HepG2 (cell line): ENCODE data around the gene THSD4. TPM values are rescaled to one million over a fixed set of nuclear protein-coding genes. Genes with fewer than 3 reads are reported as not detected.

Experiments used
- ATAC-seq: fragments of 200-7000 bp; cut with Tn5 transposase; 3 replicates; pipeline ENCODE4 v1.9.1; 2020; ENCODE audit warnings: mild to moderate bottlenecking, moderate library complexity
- BruUV-seq: library from RNA; stranded (reverse); fragments of 400-500 nt; replicated peaks from 2 replicates; lab custom pipeline; 2021; lab: Mats Ljungman, UMichigan
- CTCF ChIA-PET: fragments of 300-600 bp; formaldehyde crosslinking; extraction: SDS; loops from one replicate; lab custom pipeline; 2021; ENCODE audit warnings: low total read pairs, inconsistent platforms, low intra/inter-chr PET ratio; lab: Yijun Ruan, JAX
- POLR2A ChIA-PET: fragments of 350-600 bp; sonication (Branson Sonifier 250); formaldehyde crosslinking; loops from one replicate; lab custom pipeline; 2020; ENCODE audit warnings: antibody characterized with exemption, inconsistent platforms; lab: Yijun Ruan, JAX
- DNase-seq: peaks from one replicate; pipeline ENCODE4 v3.0.0-alpha.2; 2015; ENCODE audit warnings: low spot score
- FAIRE-seq: peaks from 3 replicates; lab custom pipeline; 2011; peaks lifted over from hg19 to GRCh38; lab: Jason Lieb, UNC
- H2AFZ ChIP-seq: one replicate; pipeline ENCODE4 v1.6.1; 2011; ENCODE audit warnings: low read length, inconsistent platforms
- H3K27ac ChIP-seq: fragments of 300-600 bp; 3 replicates; pipeline ENCODE4 v1.8.0; 2011; ENCODE audit warnings: mixed run types, mild to moderate bottlenecking, mixed read lengths, low read length, inconsistent platforms; ENCODE audit not compliant: insufficient read depth; ENCODE audit errors: extremely low read length
- H3K27me3 ChIP-seq, 2 experiments: fragments of 200-600 bp in 1 of 2; 2 replicates in 1 of 2; 3 replicates in 1 of 2; pipeline versions ENCODE4 v1.6.0 to v1.8.0; 2011; ENCODE audit warnings: low read length in 2 of 2, mild to moderate bottlenecking in 2 of 2, moderate library complexity in 2 of 2, inconsistent platforms in 1 of 2; ENCODE audit not compliant: insufficient read depth in 2 of 2, control insufficient read depth in 1 of 2
- H3K36me3 ChIP-seq, 2 experiments: fragments of 200-600 bp in 1 of 2; replicated peaks in 1 of 2; 2 replicates in 1 of 2; 3 replicates in 1 of 2; pipeline versions ENCODE4 v1.5.1 to v1.8.0; 2011; ENCODE audit warnings: low read length in 2 of 2, inconsistent platforms in 1 of 2; ENCODE audit not compliant: insufficient read depth in 2 of 2, control insufficient read depth in 1 of 2
- H3K4me1 ChIP-seq: 2 replicates; pipeline ENCODE4 v1.5.1; 2012; ENCODE audit warnings: low read length, inconsistent platforms; ENCODE audit not compliant: insufficient read depth
- H3K4me2 ChIP-seq: 2 replicates; pipeline ENCODE4 v1.6.0; 2011; ENCODE audit warnings: low read depth, low read length, inconsistent platforms
- H3K4me3 ChIP-seq, 3 experiments: fragments of 200-600 bp in 1 of 3; sonication (generic), shearing (Covaris generic) in 1 of 3; replicated peaks in 1 of 3; 2 replicates each; pipeline ENCODE4 v1.5.1; 2011 to 2016; ENCODE audit warnings: low read length in 3 of 3, inconsistent platforms in 2 of 3, low read depth in 2 of 3, mild to moderate bottlenecking in 2 of 3, control low read depth in 1 of 3, mixed read lengths in 1 of 3; ENCODE audit not compliant: insufficient read depth in 1 of 3
- H3K79me2 ChIP-seq: one replicate; pipeline ENCODE4 v1.6.1; 2011; ENCODE audit warnings: low read length, inconsistent platforms; ENCODE audit not compliant: insufficient read depth
- H3K9ac ChIP-seq: 2 replicates; pipeline ENCODE4 v1.6.0; 2011; ENCODE audit warnings: mild to moderate bottlenecking, low read depth, low read length, inconsistent platforms; ENCODE audit not compliant: insufficient read depth
- H3K9me3 ChIP-seq: 2 replicates; pipeline ENCODE4 v1.5.1; 2012; ENCODE audit warnings: mild to moderate bottlenecking, low read length
- H4K20me1 ChIP-seq: 2 replicates; pipeline ENCODE4 v1.6.0; 2011; ENCODE audit warnings: inconsistent platforms, mild to moderate bottlenecking, low read length, moderate library complexity; ENCODE audit not compliant: insufficient read depth
- ATF1 ChIP-seq: IDR thresholded peaks from 2 replicates; pipeline ENCODE4 v1.6.1; 2016; ENCODE audit warnings: mild to moderate bottlenecking, control low read depth
- FOSL2 ChIP-seq: sonication (generic); formaldehyde crosslinking; IDR thresholded peaks from 2 replicates; pipeline ENCODE4 v1.4.0; 2020; ENCODE audit warnings: missing genetic modification reagents
- PAF1 ChIP-seq: IDR thresholded peaks from 2 replicates; pipeline ENCODE4 v1.6.1; 2016; ENCODE audit warnings: missing genetic modification reagents, missing compliant biosample characterization
- PCBP2 ChIP-seq: fragments of 200-400 bp; formaldehyde crosslinking; optimal IDR thresholded peaks from 2 replicates; pipeline ENCODE3; 2018; ENCODE audit warnings: low read length, low read depth; ENCODE audit not compliant: poor library complexity, severe bottlenecking
- RFX3 ChIP-seq: IDR thresholded peaks from 2 replicates; pipeline ENCODE4 v1.6.1; 2016; ENCODE audit warnings: missing biosample characterization, missing genetic modification reagents
- ZNF644 ChIP-seq: IDR thresholded peaks from 2 replicates; pipeline ENCODE4 v1.6.1; 2016; ENCODE audit warnings: low read depth
- WGBS: methylation state at CpG from one replicate; pipeline ENCODE4 v1.1.6; 2017; ENCODE audit warnings: low lambda C conversion rate; 5-methylcytosine and 5-hydroxymethylcytosine counted together
- in situ Hi-C: cut with HindIII; loops from 2 replicates; pipeline ENCODE4 v1.10.0; 2017; ENCODE audit warnings: low pct_unique_long_range_greater_than_20kb; ENCODE audit not compliant: extremely low pct_ligation_motif_present
- intact Hi-C: fragments of 100-400 bp; cut with micrococcal nuclease; formaldehyde crosslinking; loops from one replicate; pipeline ENCODE4 v1.10.0; 2022; ENCODE audit not compliant: unreplicated experiment
- polyA plus RNA-seq, 8 experiments: library from polyadenylated mRNA; depleted of rRNA in 3 of 8; stranded (reverse) in 7 of 8; unstranded in 1 of 8; fragments of >200 nt; fragmentation: Illumina TruSeq in 4 of 8; extraction: Trizol in 4 of 8; gene quantifications; 2 replicates each; pipeline versions ENCODE4 v1.2.1 to v1.2.3, GENCODE V29; 2011 to 2016; ENCODE audit warnings: low read depth in 4 of 8, missing spikeins in 1 of 8, mixed read lengths in 1 of 8; ENCODE audit not compliant: insufficient read depth in 1 of 8
- total RNA-seq, 5 experiments: library from RNA; depleted of rRNA; stranded (reverse); fragments of >200 nt; fragmentation: Illumina TruSeq; extraction: Trizol; gene quantifications; 2 replicates each; pipeline ENCODE4 v1.2.3, GENCODE V29; 2016; ENCODE audit warnings: low read depth in 1 of 5

Gene THSD4
- total and polyA plus RNA-seq, 2 of the 13 experiments (the other 11 are each of a cell fraction or from before 2014, with no cell fraction given) = 0.07 to 0.21 TPM

- Histone ChIP-seq H3K79me2 (no peaks in the 10 kb centered on the region), H3K4me3 (no peak overlapping the region), H3K9ac (no peak overlapping the region), H3K27me3 (no peaks in the 10 kb centered on the region; a peak in 1 of 5 replicates), H2AFZ (no peak overlapping the region), H3K36me3 (no peaks in the 10 kb centered on the region), H4K20me1 (no peaks in the 10 kb centered on the region), H3K4me1 (no peaks in the 10 kb centered on the region), H3K27ac (no peak overlapping the region), H3K9me3 (no peaks in the 10 kb centered on the region), H3K4me2 (no peak overlapping the region)
- in situ Hi-C loops (no loop called here), intact Hi-C loops (no loop called here)
- DNase-seq (no peak), ATAC-seq (no peak), FAIRE-seq (no peak)
- 53% methylated on average over 10 of the region's 13 CpGs for WGBS
- ChIA-PET POLR2A (no interaction called here), CTCF (no interaction called here)
- no peak for TF ChIP-seq RFX3
- TF ChIP-seq ZNF644 (CRISPR knock-in tag) = no peak
- no peak for TF ChIP-seq PCBP2
- TF ChIP-seq ATF1 = no peak
- no peak for TF ChIP-seq PAF1
- no TSS peak for BruUV-seq
These were observed 88.6 kb downstream of the THSD4 start for GRCh38 chr15:71203586-71204474.

- Histone ChIP-seq H3K4me3 (no peak overlapping the region), H3K27ac (no peak overlapping the region), H3K27me3 (peaks cover 0 to 2% of the 10 kb centered on the region in 2 experiments; a peak in 1 of 5 replicates), H3K36me3 (no peaks in the 10 kb centered on the region), H3K9me3 (no peaks in the 10 kb centered on the region), H3K4me2 (no peak overlapping the region), H2AFZ (no peak overlapping the region), H3K4me1 (no peaks in the 10 kb centered on the region), H4K20me1 (no peaks in the 10 kb centered on the region), H3K9ac (no peak overlapping the region), H3K79me2 (no peaks in the 10 kb centered on the region)
- ATAC-seq = no peak
- ChIA-PET CTCF (no interaction called here), POLR2A (no interaction called here)
- in situ Hi-C loops (no loop called here), intact Hi-C loops (no loop called here)
- BruUV-seq = no TSS peak
- WGBS = 29% methylated on average over 4 of the region's 4 CpGs
- TF ChIP-seq FOSL2 (CRISPR knock-in tag) = no peak
- FAIRE-seq = no peak
- DNase-seq = no peak
These were observed 91.9 kb downstream of the THSD4 start for GRCh38 chr15:71207141-71207540.
